Omental fat pad (tissue), 4 donors: ENCODE measurements around the gene PRKD1. TPM values are rescaled to one million over a fixed set of nuclear protein-coding genes. Genes with fewer than 3 reads are reported as not detected.
A peak's percentile ranks its signal among the peaks of the same experiment; 100 is the strongest.

Experiments
- ATAC-seq: fragments of 150-250 bp; one replicate; pipeline ENCODE4 v1.9.1; 2016; ENCODE audit warnings: mild to moderate bottlenecking, moderate library complexity; ENCODE audit not compliant: low FRiP score
- DNase-seq: peaks from one replicate; pipeline ENCODE4 v3.0.0-alpha.2; 2019; ENCODE audit warnings: low spot score
- total RNA-seq, 4 donors: library from RNA; depleted of rRNA; stranded (reverse); fragments of >200 nt; gene quantifications; one replicate each; pipeline ENCODE4 v1.1.0, GENCODE V29; 2016
- TF ChIP-seq, protein P1 (sequence below), 3 donors: fragments of 450-650 bp; IDR thresholded peaks; one replicate each; pipeline ENCODE4 v1.5.1; 2016 to 2017; ENCODE audit warnings: antibody characterized with exemption in 3 of 3, mild to moderate bottlenecking in 3 of 3, moderate library complexity in 2 of 3

The PRKD1 gene
- total RNA-seq, 4 donors from 2014 or later, result 9.1 to 34.7 (median 14.6) TPM

DNA sequence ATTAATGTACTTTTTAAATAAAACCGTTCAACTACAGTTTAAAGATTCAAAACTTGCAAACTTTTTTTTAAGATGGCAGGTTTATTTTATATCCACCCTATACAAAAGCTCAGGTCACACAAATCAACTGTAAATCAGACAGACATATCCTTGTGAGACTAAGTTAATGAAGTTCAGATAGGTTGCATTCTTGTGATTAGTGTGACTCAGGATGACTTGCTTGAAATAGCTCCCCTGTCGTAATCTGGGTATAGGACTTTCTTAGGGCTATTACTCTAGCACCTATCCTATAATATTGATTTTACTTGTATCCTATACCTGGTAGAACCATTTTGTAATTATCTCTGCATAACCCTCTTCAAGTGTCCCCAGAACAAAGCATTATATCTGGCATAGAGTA, 9.5 kb upstream of the PRKD1 start:
- DNase-seq, result no peak
- ATAC-seq, result no peak
- TF ChIP-seq, protein P1, sequence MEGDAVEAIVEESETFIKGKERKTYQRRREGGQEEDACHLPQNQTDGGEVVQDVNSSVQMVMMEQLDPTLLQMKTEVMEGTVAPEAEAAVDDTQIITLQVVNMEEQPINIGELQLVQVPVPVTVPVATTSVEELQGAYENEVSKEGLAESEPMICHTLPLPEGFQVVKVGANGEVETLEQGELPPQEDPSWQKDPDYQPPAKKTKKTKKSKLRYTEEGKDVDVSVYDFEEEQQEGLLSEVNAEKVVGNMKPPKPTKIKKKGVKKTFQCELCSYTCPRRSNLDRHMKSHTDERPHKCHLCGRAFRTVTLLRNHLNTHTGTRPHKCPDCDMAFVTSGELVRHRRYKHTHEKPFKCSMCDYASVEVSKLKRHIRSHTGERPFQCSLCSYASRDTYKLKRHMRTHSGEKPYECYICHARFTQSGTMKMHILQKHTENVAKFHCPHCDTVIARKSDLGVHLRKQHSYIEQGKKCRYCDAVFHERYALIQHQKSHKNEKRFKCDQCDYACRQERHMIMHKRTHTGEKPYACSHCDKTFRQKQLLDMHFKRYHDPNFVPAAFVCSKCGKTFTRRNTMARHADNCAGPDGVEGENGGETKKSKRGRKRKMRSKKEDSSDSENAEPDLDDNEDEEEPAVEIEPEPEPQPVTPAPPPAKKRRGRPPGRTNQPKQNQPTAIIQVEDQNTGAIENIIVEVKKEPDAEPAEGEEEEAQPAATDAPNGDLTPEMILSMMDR (IDR thresholded peaks at IDR 0.05), result no peak

DNA sequence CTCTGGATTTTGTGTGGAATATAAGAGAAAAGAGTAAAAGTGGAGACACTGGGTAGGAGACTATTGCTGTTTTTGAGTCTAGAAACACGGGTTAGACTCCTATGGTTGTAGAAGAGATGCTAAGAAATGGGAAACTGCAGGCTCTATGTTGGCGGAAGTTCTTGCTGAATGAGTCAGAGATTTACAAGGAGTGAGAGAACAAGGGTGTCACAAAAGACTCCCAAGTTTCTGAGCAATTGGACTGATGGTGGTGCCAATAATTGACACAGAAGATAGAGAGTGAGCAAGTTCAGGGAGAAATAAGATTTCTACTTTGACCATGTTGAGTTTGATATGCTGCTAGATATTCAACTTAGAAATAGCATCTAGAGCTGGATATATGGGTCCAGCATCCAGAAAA, 2.6 kb upstream of the PRKD1 start:
- ATAC-seq (no peak), DNase-seq (no peak)
- TF ChIP-seq, protein P1 (IDR thresholded peaks at IDR 0.05), result no peak

DNA sequence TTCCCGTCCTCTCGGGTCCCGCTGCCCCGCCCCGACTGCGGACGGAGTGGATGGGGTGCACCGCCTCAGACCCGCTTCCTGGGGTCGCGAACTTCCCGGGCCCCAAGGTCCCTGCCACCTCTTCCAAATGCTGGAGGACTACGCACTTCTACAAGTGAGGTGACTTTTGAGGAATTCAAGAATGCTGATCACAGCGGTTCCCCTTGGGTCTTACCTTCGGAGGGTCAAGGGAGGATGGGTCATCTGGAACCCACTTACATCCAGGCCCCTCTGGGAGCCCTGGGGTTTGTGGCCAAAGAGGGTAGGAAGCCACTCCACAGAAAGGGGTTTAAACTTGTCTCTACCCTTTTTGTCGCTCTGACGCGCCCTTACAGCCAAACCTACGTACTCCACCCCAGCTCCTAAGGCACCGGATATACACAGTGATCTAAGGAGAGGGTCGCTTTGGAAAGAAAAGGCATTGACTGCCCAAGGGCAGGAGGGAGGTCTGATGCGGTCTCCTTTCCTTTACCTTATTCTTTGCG, 532 bp upstream of the PRKD1 start:
- DNase-seq (no peak), ATAC-seq (no peak)
- TF ChIP-seq, protein P1 (IDR thresholded peaks at IDR 0.05), result no peak

DNA sequence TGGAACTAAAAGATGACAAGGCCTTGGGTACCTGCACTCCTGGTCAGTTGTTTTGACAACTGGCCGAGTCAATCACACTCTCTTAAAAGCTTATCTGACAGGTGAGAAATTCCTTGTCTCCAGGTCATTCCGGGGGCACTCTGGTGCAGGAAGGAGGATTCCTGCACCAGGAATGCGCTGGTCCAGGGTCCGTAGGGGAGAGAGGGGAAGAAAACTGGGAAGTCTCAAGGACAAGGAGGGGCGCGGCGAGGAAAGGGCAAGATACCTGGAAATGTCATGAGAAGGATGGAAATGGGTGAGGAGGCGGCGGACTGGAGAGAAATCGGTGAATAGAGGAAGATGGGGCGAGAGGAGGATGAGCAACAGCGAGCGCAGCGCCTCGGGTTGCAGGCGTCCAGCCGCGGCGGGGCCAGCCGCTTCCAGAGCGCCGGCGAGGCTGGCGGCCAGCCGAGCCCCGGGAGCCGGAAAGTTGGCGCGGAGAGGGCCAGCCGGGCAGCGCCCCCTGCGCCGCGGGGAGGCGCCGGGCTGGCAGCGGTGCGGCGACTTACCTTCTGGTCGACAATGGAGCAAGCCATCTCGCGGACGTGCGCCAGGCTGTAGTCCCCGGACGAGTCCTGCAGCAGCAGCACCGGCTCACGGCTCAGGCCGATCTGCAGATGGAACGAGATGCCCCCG, 809 bp downstream of the PRKD1 start:
- ATAC-seq (peak; percentile 27), DNase-seq (no peak)
- TF ChIP-seq, protein P1 (IDR thresholded peaks at IDR 0.05), result no peak

DNA sequence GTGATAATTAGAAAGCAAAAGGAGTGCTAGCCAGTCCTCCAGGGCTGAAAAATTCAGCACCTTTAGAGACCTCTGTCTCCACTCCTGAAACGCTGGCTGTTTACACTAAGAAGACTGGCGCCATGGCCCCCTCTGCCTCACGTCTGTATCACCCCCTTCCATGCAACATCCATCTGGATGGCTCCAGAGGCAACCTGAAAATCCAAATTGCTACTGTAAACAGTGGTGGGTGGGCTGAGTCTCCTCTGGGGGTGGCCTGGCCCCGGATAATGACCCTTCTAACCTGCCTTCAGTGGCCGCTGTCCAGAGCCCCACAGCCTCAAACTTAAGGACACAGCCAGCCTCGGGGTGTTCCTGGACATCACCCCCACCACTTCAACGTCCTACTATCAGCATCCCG, 1.4 kb downstream of the PRKD1 start:
- DNase-seq, result no peak
- TF ChIP-seq, protein P1 (IDR thresholded peaks at IDR 0.05), result no peak
- no peak for ATAC-seq

DNA sequence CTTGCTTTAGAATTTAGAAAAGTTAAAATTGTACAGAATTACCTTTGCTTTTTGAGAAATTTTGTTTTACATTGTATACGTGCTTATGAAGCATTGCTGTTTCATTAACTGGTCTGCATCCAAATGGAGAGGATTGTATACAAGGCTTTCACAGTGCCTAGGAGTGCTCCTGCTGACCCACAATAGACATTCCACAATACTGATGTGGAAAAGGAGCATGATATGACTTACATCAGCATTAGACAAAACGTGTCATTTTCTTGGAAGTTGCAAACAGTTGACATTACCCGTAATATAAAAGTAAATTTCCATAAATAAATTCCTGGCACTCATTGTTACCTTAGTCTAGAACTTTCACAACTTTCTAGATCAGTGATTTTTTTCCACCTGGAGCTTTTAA, 1.9 kb downstream of the PRKD1 start:
- DNase-seq (no peak), ATAC-seq (no peak)
- TF ChIP-seq, protein P1 (IDR thresholded peaks at IDR 0.05), result no peak

DNA sequence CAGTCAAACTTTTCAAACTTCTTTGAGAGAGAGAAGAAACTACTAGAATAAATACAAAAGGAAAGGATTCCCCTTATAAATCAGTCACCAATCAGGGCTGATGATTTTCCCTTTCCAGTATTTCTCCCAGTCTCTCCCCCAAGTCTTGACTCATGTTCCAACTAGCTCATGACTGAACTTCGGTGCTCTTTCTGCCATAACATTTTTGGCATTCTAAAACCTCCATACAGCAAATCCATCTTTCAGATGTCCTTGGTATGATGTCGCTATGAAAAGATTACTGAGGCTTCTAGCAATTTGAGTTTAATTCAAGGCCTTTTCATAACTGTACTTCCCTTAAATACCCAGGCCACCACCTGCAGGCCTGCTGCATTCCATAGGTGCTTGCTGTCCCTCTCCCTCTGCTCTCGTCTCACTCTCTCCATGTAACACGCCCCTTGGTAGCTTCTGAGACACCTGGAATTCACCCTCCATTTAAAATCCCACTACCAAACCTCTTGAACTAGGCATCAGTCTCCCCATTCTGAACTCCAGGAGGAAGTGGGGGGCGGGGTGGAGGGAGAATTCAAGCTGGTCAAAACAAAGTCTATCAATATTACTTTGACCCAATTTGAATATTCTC, 2.4 kb downstream of the PRKD1 start:
- DNase-seq, result no peak
- TF ChIP-seq, protein P1 (IDR thresholded peaks at IDR 0.05), result no peak
- no peak for ATAC-seq
